GM12873 (cell line): ENCODE data around the gene ZNF430.

Experiments used
- CTCF ChIP-seq: IDR thresholded peaks from 2 replicates; pipeline ENCODE4 v1.5.1; 2012; ENCODE audit warnings: low read depth, mild to moderate bottlenecking, moderate library complexity, low read length, control low read depth; ENCODE audit not compliant: insufficient read depth; ENCODE audit errors: missing control alignments

The ZNF430 gene

GRCh38 chr19:21020298-21021227, at the start of gene ZNF430:
Gene ZNF430 (plus strand): TSS chr19:21020657. CDS start chr19:21020801, 144 bp downstream.
- TF ChIP-seq CTCF = no peak

- TF ChIP-seq CTCF = no peak
Observed at GRCh38 chr19:20999731-21000352, 20.6 kb upstream of the ZNF430 start.

GRCh38 chr19:21022996-21023395, 2.5 kb downstream of the ZNF430 start:
- TF ChIP-seq CTCF = no peak

GRCh38 chr19:21023901-21024300, 3.4 kb downstream of the ZNF430 start:
- no peak for TF ChIP-seq CTCF

- no peak for TF ChIP-seq CTCF
Observed at GRCh38 chr19:21028969-21029268, 8.5 kb downstream of the ZNF430 start.

- TF ChIP-seq CTCF = no peak
Observed at GRCh38 chr19:21045028-21045427, 24.6 kb downstream of the ZNF430 start.

GRCh38 chr19:21046489-21046888, 26.0 kb downstream of the ZNF430 start:
- no peak for TF ChIP-seq CTCF
